Mesenchymal stem cell (in vitro differentiated cells and primary cell): ENCODE data around the gene CD59.

ENCODE experiments used
- DNase-seq: peaks from one replicate; pipeline ENCODE4 v3.0.0-alpha.2; 2013
- H2AFZ ChIP-seq: one replicate; pipeline ENCODE4 v1.6.1; 2013; ENCODE audit warnings: low read depth, mild to moderate bottlenecking, control low read depth, inconsistent platforms, low read length, moderate library complexity
- H2AK5ac ChIP-seq: 2 replicates; pipeline ENCODE4 v1.6.1; 2013; ENCODE audit warnings: low read length, moderate library complexity, mild to moderate bottlenecking, inconsistent platforms; ENCODE audit not compliant: severe bottlenecking
- H2BK120ac ChIP-seq: one replicate; pipeline ENCODE4 v1.6.1; 2013; ENCODE audit warnings: low read depth, mild to moderate bottlenecking, inconsistent platforms, low read length, moderate library complexity
- H2BK12ac ChIP-seq, 2 experiments: one replicate each; pipeline ENCODE4 v1.6.1; 2013; ENCODE audit warnings: inconsistent platforms in 2 of 2, low read length in 2 of 2, mild to moderate bottlenecking in 2 of 2, moderate library complexity in 2 of 2, control low read depth in 1 of 2
- H2BK15ac ChIP-seq: one replicate; pipeline ENCODE4 v1.6.1; 2013; ENCODE audit warnings: mild to moderate bottlenecking, low read depth, inconsistent platforms; ENCODE audit not compliant: poor library complexity, severe bottlenecking
- H2BK5ac ChIP-seq: 2 replicates; pipeline ENCODE4 v1.6.1; 2013; ENCODE audit warnings: low read depth, mild to moderate bottlenecking, low read length, control low read depth, inconsistent platforms; ENCODE audit not compliant: poor library complexity, severe bottlenecking
- H3K14ac ChIP-seq, 2 experiments: one replicate each; pipeline ENCODE4 v1.6.1; 2013; ENCODE audit warnings: inconsistent platforms in 2 of 2, low read length in 2 of 2, control low read depth in 1 of 2, mild to moderate bottlenecking in 1 of 2, moderate library complexity in 1 of 2
- H3K18ac ChIP-seq, 2 experiments: one replicate each; pipeline ENCODE4 v1.6.1; 2013; ENCODE audit warnings: inconsistent platforms in 2 of 2, low read length in 2 of 2, control low read depth in 1 of 2, low read depth in 1 of 2, mild to moderate bottlenecking in 1 of 2
- H3K23ac ChIP-seq, 2 experiments: one replicate each; pipeline ENCODE4 v1.6.1; 2013; ENCODE audit warnings: inconsistent platforms in 2 of 2, low read length in 2 of 2, mild to moderate bottlenecking in 2 of 2, moderate library complexity in 2 of 2, control low read depth in 1 of 2
- H3K27ac ChIP-seq: 2 replicates; pipeline ENCODE4 v1.5.1; 2013; ENCODE audit warnings: mild to moderate bottlenecking, moderate library complexity, low read length, control low read depth, inconsistent platforms; ENCODE audit not compliant: poor library complexity, severe bottlenecking
- H3K27me3 ChIP-seq, 2 experiments: 2 replicates each; pipeline versions ENCODE4 v1.6.1 to v1.7.0; 2013; ENCODE audit warnings: low read length in 2 of 2, mild to moderate bottlenecking in 2 of 2, moderate library complexity in 2 of 2, control low read depth in 1 of 2, inconsistent platforms in 1 of 2; ENCODE audit not compliant: control insufficient read depth in 1 of 2, insufficient read depth in 1 of 2
- H3K36me3 ChIP-seq, 2 experiments: 2 replicates each; pipeline versions ENCODE4 v1.6.1 to v1.7.0; 2013; ENCODE audit warnings: low read length in 2 of 2, control low read depth in 1 of 2, inconsistent platforms in 1 of 2, low read depth in 1 of 2, mild to moderate bottlenecking in 1 of 2; ENCODE audit not compliant: insufficient read depth in 2 of 2, control insufficient read depth in 1 of 2
- H3K4ac ChIP-seq, 2 experiments: one replicate each; pipeline ENCODE4 v1.6.1; 2013; ENCODE audit warnings: inconsistent platforms in 2 of 2, low read length in 2 of 2, mild to moderate bottlenecking in 2 of 2, moderate library complexity in 2 of 2, control low read depth in 1 of 2, low read depth in 1 of 2
- H3K4me1 ChIP-seq: 2 replicates; pipeline ENCODE4 v1.6.1; 2013; ENCODE audit warnings: low read depth, low read length, control low read depth; ENCODE audit not compliant: control insufficient read depth, insufficient read depth
- H3K4me2 ChIP-seq: 2 replicates; pipeline ENCODE4 v1.6.1; 2013; ENCODE audit warnings: low read length, mild to moderate bottlenecking, inconsistent platforms; ENCODE audit not compliant: poor library complexity, severe bottlenecking
- H3K4me3 ChIP-seq, 2 experiments: 2 replicates each; pipeline versions ENCODE4 v1.5.1 to v1.7.0; 2013; ENCODE audit warnings: low read length in 2 of 2, mild to moderate bottlenecking in 2 of 2, control low read depth in 1 of 2, low read depth in 1 of 2; ENCODE audit not compliant: insufficient read depth in 1 of 2
- H3K79me1 ChIP-seq: replicated peaks from 2 replicates; pipeline ENCODE4 v1.6.1; 2013; ENCODE audit warnings: mild to moderate bottlenecking, control low read depth, low read length, inconsistent platforms; ENCODE audit not compliant: poor library complexity, severe bottlenecking
- H3K9ac ChIP-seq: 2 replicates; pipeline ENCODE4 v1.7.0; 2013; ENCODE audit warnings: mild to moderate bottlenecking, low read length, moderate library complexity
- H3K9me3 ChIP-seq: 2 replicates; pipeline ENCODE4 v1.7.0; 2013; ENCODE audit warnings: mild to moderate bottlenecking, low read length; ENCODE audit not compliant: control insufficient read depth
- H4K8ac ChIP-seq: one replicate; pipeline ENCODE4 v1.6.1; 2013; ENCODE audit warnings: inconsistent platforms, mild to moderate bottlenecking, low read length, moderate library complexity
- H4K91ac ChIP-seq: one replicate; pipeline ENCODE4 v1.6.1; 2013; ENCODE audit warnings: mild to moderate bottlenecking, low read length, inconsistent platforms
- WGBS: methylation state at CpG from one replicate; pipeline ENCODE4 v1.1.7; 2013; ENCODE audit warnings: mixed read lengths; 5-methylcytosine and 5-hydroxymethylcytosine counted together

CD59 gene

GRCh38 chr11:33743291-33743690 lies 7.1 kb upstream of the CD59 start:
- DNase-seq: no peak
- no peak overlapping the region for H2BK12ac ChIP-seq

GRCh38 chr11:33742249-33742851 lies 6.1 kb upstream of the CD59 start:
- H2AFZ ChIP-seq: no peak overlapping the region
- no peak overlapping the region for H3K18ac ChIP-seq
- no peak overlapping the region for H2BK120ac ChIP-seq
- no peak overlapping the region for H3K4ac ChIP-seq
- H3K9ac ChIP-seq: no peak overlapping the region
- no peak overlapping the region for H2BK15ac ChIP-seq
- H3K4me2 ChIP-seq: no peak overlapping the region
- no peak overlapping the region for H2AK5ac ChIP-seq
- no CpG with 5 or more reads among the region's 3 CpGs for WGBS
- H3K79me1 ChIP-seq: no peaks in the 10 kb centered on the region
- H3K36me3 ChIP-seq: peaks cover 6 to 31% of the 10 kb centered on the region in 2 experiments
- no peak overlapping the region for H4K8ac ChIP-seq
- no peaks in the 10 kb centered on the region for H3K4me1 ChIP-seq
- DNase-seq: peak; percentile 36
- H3K9me3 ChIP-seq: no peaks in the 10 kb centered on the region
- no peak overlapping the region for H3K4me3 ChIP-seq
- no peak overlapping the region for H3K23ac ChIP-seq
- H3K14ac ChIP-seq: no peak overlapping the region
- no peak overlapping the region for H2BK12ac ChIP-seq
- H3K27me3 ChIP-seq: no peaks in the 10 kb centered on the region
- no peak overlapping the region for H3K27ac ChIP-seq
- no peak overlapping the region for H2BK5ac ChIP-seq
- H4K91ac ChIP-seq: no peak overlapping the region

More at GRCh38 chr11:33743291-33743690, 7.1 kb upstream of the CD59 start:
- Histone ChIP-seq H4K8ac (no peak overlapping the region), H3K27ac (no peak overlapping the region), H3K23ac (no peak overlapping the region), H3K4ac (no peak overlapping the region), H2AK5ac (no peak overlapping the region), H4K91ac (no peak overlapping the region), H3K36me3 (peaks cover 6 to 33% of the 10 kb centered on the region in 2 experiments), H3K4me3 (no peak overlapping the region), H2BK120ac (no peak overlapping the region), H3K4me1 (no peaks in the 10 kb centered on the region), H3K14ac (no peak overlapping the region), H3K9me3 (no peaks in the 10 kb centered on the region), H3K27me3 (no peaks in the 10 kb centered on the region), H2BK15ac (no peak overlapping the region), H2AFZ (no peak overlapping the region), H3K18ac (no peak overlapping the region), H2BK5ac (no peak overlapping the region), H3K4me2 (no peak overlapping the region), H3K79me1 (no peaks in the 10 kb centered on the region), H3K9ac (no peak overlapping the region)
- 93% methylated on average over 5 of the region's 5 CpGs for WGBS

- Histone ChIP-seq H2BK15ac (no peak overlapping the region), H4K8ac (no peak overlapping the region), H3K79me1 (no peaks in the 10 kb centered on the region), H3K9me3 (no peaks in the 10 kb centered on the region), H3K4ac (no peak overlapping the region), H3K4me1 (peaks cover 5% of the 10 kb centered on the region), H3K4me3 (no peak overlapping the region), H2BK5ac (no peak overlapping the region), H3K4me2 (no peak overlapping the region), H3K23ac (no peak overlapping the region), H4K91ac (no peak overlapping the region), H3K18ac (no peak overlapping the region), H2AK5ac (no peak overlapping the region), H2AFZ (no peak overlapping the region), H3K27me3 (no peaks in the 10 kb centered on the region), H3K27ac (no peak overlapping the region), H2BK12ac (no peak overlapping the region), H3K36me3 (peaks cover 6 to 26% of the 10 kb centered on the region in 2 experiments), H3K14ac (no peak overlapping the region), H3K9ac (no peak overlapping the region), H2BK120ac (no peak overlapping the region)
- no peak for DNase-seq
- 85% methylated on average over 7 of the region's 7 CpGs for WGBS
Measured at GRCh38 chr11:33741806-33742205, 5.6 kb upstream of the CD59 start.

GRCh38 chr11:33737362-33737821 lies 1.2 kb upstream of the CD59 start:
- Histone ChIP-seq H3K36me3 (peaks cover 0 to 16% of the 10 kb centered on the region in 2 experiments), H3K4me2 (no peak overlapping the region), H3K4me3 (peak overlapping the region in 1 of 2 experiments; percentile 93), H2AK5ac (no peak overlapping the region), H3K18ac (no peak overlapping the region), H3K27me3 (no peaks in the 10 kb centered on the region), H3K4me1 (peaks cover 9% of the 10 kb centered on the region), H4K8ac (peak overlapping the region; percentile 9), H2BK15ac (no peak overlapping the region), H3K27ac (peak overlapping the region; percentile 1), H3K23ac (no peak overlapping the region), H3K9me3 (no peaks in the 10 kb centered on the region), H3K9ac (peak overlapping the region; percentile 90), H2AFZ (no peak overlapping the region), H3K14ac (no peak overlapping the region), H2BK12ac (no peak overlapping the region), H2BK5ac (no peak overlapping the region), H2BK120ac (no peak overlapping the region), H4K91ac (no peak overlapping the region), H3K79me1 (no peaks in the 10 kb centered on the region), H3K4ac (no peak overlapping the region)
- WGBS: 97% methylated on average over 2 of the region's 3 CpGs
- DNase-seq: no peak
